ENCODE measurements around the gene CXCR5. TPM values are rescaled to one million over a fixed set of nuclear protein-coding genes. Genes with fewer than 3 reads are reported as not detected.

The CXCR5 gene
- total RNA-seq, 2 donors from 2014 or later = 0.05 to 0.19 TPM

- Histone ChIP-seq H3K27me3 (no peaks in the 10 kb centered on the region), H3K9me3 (no peaks in the 10 kb centered on the region), H3K9ac (ENCODE audit: low read depth in 2 of 2, low read length in 2 of 2) (no peak overlapping the region), H3K4me1 (no peaks in the 10 kb centered on the region), H3K27ac (no peak overlapping the region), H3K4me3 (no peak overlapping the region), H3K36me3 (no peaks in the 10 kb centered on the region)
- TF ChIP-seq, protein P1, sequence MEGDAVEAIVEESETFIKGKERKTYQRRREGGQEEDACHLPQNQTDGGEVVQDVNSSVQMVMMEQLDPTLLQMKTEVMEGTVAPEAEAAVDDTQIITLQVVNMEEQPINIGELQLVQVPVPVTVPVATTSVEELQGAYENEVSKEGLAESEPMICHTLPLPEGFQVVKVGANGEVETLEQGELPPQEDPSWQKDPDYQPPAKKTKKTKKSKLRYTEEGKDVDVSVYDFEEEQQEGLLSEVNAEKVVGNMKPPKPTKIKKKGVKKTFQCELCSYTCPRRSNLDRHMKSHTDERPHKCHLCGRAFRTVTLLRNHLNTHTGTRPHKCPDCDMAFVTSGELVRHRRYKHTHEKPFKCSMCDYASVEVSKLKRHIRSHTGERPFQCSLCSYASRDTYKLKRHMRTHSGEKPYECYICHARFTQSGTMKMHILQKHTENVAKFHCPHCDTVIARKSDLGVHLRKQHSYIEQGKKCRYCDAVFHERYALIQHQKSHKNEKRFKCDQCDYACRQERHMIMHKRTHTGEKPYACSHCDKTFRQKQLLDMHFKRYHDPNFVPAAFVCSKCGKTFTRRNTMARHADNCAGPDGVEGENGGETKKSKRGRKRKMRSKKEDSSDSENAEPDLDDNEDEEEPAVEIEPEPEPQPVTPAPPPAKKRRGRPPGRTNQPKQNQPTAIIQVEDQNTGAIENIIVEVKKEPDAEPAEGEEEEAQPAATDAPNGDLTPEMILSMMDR (IDR thresholded peaks at IDR 0.05) = no peak
- DNase-seq = no peak
- intact Hi-C loops (cut with DNase I) = loop anchor here (10.0 kb wide), 1 partner anchor 98 kb away; the partner anchor contains the start of gene DDX6
Measured at GRCh38 chr11:118892514-118892913, 8.8 kb downstream of the CXCR5 start.

- H3K9me3 ChIP-seq = no peaks in the 10 kb centered on the region
- no peak overlapping the region for H3K27ac ChIP-seq
- intact Hi-C loops (cut with DNase I) = loop anchor here (10.0 kb wide), 1 partner anchor 98 kb away; the partner anchor contains the start of gene DDX6
- no peak for DNase-seq
- H3K36me3 ChIP-seq = no peaks in the 10 kb centered on the region
- no peak overlapping the region for H3K4me3 ChIP-seq
- no peaks in the 10 kb centered on the region for H3K27me3 ChIP-seq
- no peaks in the 10 kb centered on the region for H3K4me1 ChIP-seq
- TF ChIP-seq, protein P1 (IDR thresholded peaks at IDR 0.05) = no peak
- H3K9ac ChIP-seq (ENCODE audit: low read depth in 2 of 2, low read length in 2 of 2) = no peak overlapping the region
Measured at GRCh38 chr11:118892964-118893363, 9.3 kb downstream of the CXCR5 start.

DNA sequence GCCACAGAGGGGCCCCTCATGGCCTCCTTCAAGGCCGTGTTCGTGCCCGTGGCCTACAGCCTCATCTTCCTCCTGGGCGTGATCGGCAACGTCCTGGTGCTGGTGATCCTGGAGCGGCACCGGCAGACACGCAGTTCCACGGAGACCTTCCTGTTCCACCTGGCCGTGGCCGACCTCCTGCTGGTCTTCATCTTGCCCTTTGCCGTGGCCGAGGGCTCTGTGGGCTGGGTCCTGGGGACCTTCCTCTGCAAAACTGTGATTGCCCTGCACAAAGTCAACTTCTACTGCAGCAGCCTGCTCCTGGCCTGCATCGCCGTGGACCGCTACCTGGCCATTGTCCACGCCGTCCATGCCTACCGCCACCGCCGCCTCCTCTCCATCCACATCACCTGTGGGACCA lies 10.0 kb downstream of the CXCR5 start:
- no peak for DNase-seq
- no peak overlapping the region for H3K27ac ChIP-seq
- intact Hi-C loops (cut with DNase I) = loop anchor here (10.0 kb wide), 1 partner anchor 99 kb away; the partner anchor contains the start of gene DDX6

GRCh38 chr11:118894192-118894591 lies 10.5 kb downstream of the CXCR5 start:
- Histone ChIP-seq H3K9me3 (no peaks in the 10 kb centered on the region), H3K4me3 (no peak overlapping the region), H3K27me3 (no peaks in the 10 kb centered on the region), H3K4me1 (no peaks in the 10 kb centered on the region), H3K36me3 (peaks cover 4% of the 10 kb centered on the region), H3K9ac (ENCODE audit: low read depth in 2 of 2, low read length in 2 of 2) (peak overlapping the region in 1 of 2 donors; percentile 7), H3K27ac (no peak overlapping the region)
- TF ChIP-seq, protein P1 (IDR thresholded peaks at IDR 0.05) = no peak
- intact Hi-C loops (cut with DNase I) = loop anchor here (10.0 kb wide), 1 partner anchor 99 kb away; the partner anchor contains the start of gene DDX6
- DNase-seq = no peak

More for the DNA sequence above, 10.0 kb downstream of the CXCR5 start:
- TF ChIP-seq, protein P1 (IDR thresholded peaks at IDR 0.05) = no peak
- Histone ChIP-seq H3K4me1 (no peaks in the 10 kb centered on the region), H3K9ac (ENCODE audit: low read depth in 2 of 2, low read length in 2 of 2) (no peak overlapping the region), H3K9me3 (no peaks in the 10 kb centered on the region), H3K36me3 (peaks cover 4% of the 10 kb centered on the region), H3K4me3 (no peak overlapping the region), H3K27me3 (no peaks in the 10 kb centered on the region)

DNA sequence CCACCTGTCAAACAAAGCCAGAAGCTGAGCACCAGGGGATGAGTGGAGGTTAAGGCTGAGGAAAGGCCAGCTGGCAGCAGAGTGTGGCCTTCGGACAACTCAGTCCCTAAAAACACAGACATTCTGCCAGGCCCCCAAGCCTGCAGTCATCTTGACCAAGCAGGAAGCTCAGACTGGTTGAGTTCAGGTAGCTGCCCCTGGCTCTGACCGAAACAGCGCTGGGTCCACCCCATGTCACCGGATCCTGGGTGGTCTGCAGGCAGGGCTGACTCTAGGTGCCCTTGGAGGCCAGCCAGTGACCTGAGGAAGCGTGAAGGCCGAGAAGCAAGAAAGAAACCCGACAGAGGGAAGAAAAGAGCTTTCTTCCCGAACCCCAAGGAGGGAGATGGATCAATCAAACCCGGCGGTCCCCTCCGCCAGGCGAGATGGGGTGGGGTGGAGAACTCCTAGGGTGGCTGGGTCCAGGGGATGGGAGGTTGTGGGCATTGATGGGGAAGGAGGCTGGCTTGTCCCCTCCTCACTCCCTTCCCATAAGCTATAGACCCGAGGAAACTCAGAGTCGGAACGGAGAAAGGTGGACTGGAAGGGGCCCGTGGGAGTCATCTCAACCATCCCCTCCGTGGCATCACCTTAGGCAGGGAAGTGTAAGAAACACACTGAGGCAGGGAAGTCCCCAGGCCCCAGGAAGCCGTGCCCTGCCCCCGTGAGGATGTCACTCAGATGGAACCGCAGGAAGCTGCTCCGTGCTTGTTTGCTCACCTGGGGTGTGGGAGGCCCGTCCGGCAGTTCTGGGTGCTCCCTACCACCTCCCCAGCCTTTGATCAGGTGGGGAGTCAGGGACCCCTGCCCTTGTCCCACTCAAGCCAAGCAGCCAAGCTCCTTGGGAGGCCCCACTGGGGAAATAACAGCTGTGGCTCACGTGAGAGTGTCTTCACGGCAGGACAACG lies 11.7 kb downstream of the CXCR5 start:
- no peak for DNase-seq
- H3K9me3 ChIP-seq = no peaks in the 10 kb centered on the region
- no peak overlapping the region for H3K9ac ChIP-seq (ENCODE audit: low read depth in 2 of 2, low read length in 2 of 2)
- H3K4me3 ChIP-seq = no peak overlapping the region
- intact Hi-C loops (cut with DNase I) = loop anchor here (10.0 kb wide), 1 partner anchor 101 kb away; the partner anchor contains the start of gene DDX6
- no peaks in the 10 kb centered on the region for H3K4me1 ChIP-seq
- H3K27ac ChIP-seq = peak overlapping the region; percentile 36
- H3K36me3 ChIP-seq = peaks cover 4% of the 10 kb centered on the region
- TF ChIP-seq, protein P1 (IDR thresholded peaks at IDR 0.05) = no peak
- no peaks in the 10 kb centered on the region for H3K27me3 ChIP-seq

Data from colonic mucosa (tissue), 4 donors.